OCI-LY7 (cell line): ENCODE measurements around the gene YEATS4. TPM values are rescaled to one million over a fixed set of nuclear protein-coding genes. Genes with fewer than 3 reads are reported as not detected.

Source experiments
- BruUV-seq: library from RNA; stranded (reverse); fragments of 400-500 nt; replicated peaks from 2 replicates; lab custom pipeline; 2021; lab: Mats Ljungman, UMichigan
- CTCF ChIA-PET: fragments of 300-600 bp; sonication (Branson Sonifier 250); formaldehyde crosslinking; loops from one replicate; lab custom pipeline; 2022; ENCODE audit warnings: antibody characterized with exemption; ENCODE audit not compliant: unreplicated experiment; lab: Charles Lee
- POLR2A ChIA-PET: fragments of 300-600 bp; sonication (Branson Sonifier 250); formaldehyde crosslinking; loops from one replicate; lab custom pipeline; 2022; ENCODE audit warnings: antibody characterized with exemption; lab: Charles Lee
- DNase-seq: peaks from one replicate; pipeline ENCODE4 v3.0.0-alpha.2; 2015; ENCODE audit warnings: low spot score
- H2AFZ ChIP-seq: fragments of 200-600 bp; sonication (generic), shearing (Covaris generic); 2 replicates; pipeline ENCODE4 v1.6.1; 2014; ENCODE audit warnings: mild to moderate bottlenecking, antibody characterized with exemption, low read length, moderate library complexity
- H3K27ac ChIP-seq: fragments of 200-600 bp; sonication (generic); 2 replicates; pipeline ENCODE4 v1.5.1; 2014; ENCODE audit warnings: mixed run types, low read depth, mild to moderate bottlenecking, moderate library complexity, low read length, inconsistent platforms; ENCODE audit not compliant: poor library complexity, severe bottlenecking
- H3K36me3 ChIP-seq: fragments of 200-600 bp; sonication (generic); 2 replicates; pipeline ENCODE4 v1.6.1; 2014; ENCODE audit warnings: mild to moderate bottlenecking, antibody characterized with exemption, low read length, moderate library complexity, mixed read lengths; ENCODE audit not compliant: insufficient read depth
- H3K4me1 ChIP-seq: fragments of 200-600 bp; sonication (generic); 2 replicates; pipeline ENCODE4 v1.5.1; 2014; ENCODE audit warnings: mild to moderate bottlenecking, low read length; ENCODE audit not compliant: insufficient read depth, poor library complexity, severe bottlenecking
- H3K4me2 ChIP-seq: fragments of 200-600 bp; sonication (generic); 2 replicates; pipeline ENCODE4 v1.6.1; 2014; ENCODE audit warnings: mild to moderate bottlenecking, low read length
- H3K4me3 ChIP-seq: fragments of 200-600 bp; sonication (generic); 2 replicates; pipeline ENCODE4 v1.5.1; 2014; ENCODE audit warnings: mild to moderate bottlenecking, low read depth, low read length; ENCODE audit not compliant: poor library complexity, severe bottlenecking
- H3K79me2 ChIP-seq: fragments of 200-600 bp; sonication (generic); 2 replicates; pipeline ENCODE4 v1.6.1; 2016; ENCODE audit warnings: low read depth, mild to moderate bottlenecking, low read length, moderate library complexity, mixed read lengths; ENCODE audit not compliant: insufficient read depth
- H3K9me2 ChIP-seq: fragments of 200-600 bp; sonication (generic); 2 replicates; pipeline ENCODE4 v1.6.1; 2016; ENCODE audit warnings: mild to moderate bottlenecking, low read length, mixed read lengths; ENCODE audit not compliant: insufficient read depth
- H3K9me3 ChIP-seq: fragments of 200-600 bp; sonication (generic); 2 replicates; pipeline ENCODE4 v1.6.1; 2014; ENCODE audit warnings: mild to moderate bottlenecking, mixed run types, low read length, mixed read lengths
- H4K20me1 ChIP-seq: fragments of 200-600 bp; sonication (generic); 2 replicates; pipeline ENCODE4 v1.6.1; 2014; ENCODE audit warnings: mild to moderate bottlenecking, antibody characterized with exemption, low read length, moderate library complexity, mixed read lengths; ENCODE audit not compliant: insufficient read depth
- CTCF ChIP-seq: fragments of 200-600 bp; sonication (generic); conservative IDR thresholded peaks from 2 replicates; pipeline ENCODE4 v1.5.1; 2014; ENCODE audit warnings: mild to moderate bottlenecking, antibody characterized with exemption, low read length, moderate library complexity, mixed read lengths
- EZH2phosphoT487 ChIP-seq: fragments of 200-600 bp; sonication (generic); IDR thresholded peaks from 2 replicates; pipeline ENCODE4 v1.6.1; 2018; ENCODE audit warnings: low read depth, borderline replicate concordance, mild to moderate bottlenecking, mixed run types, antibody characterized with exemption, low read length, moderate library complexity, mixed read lengths
- intact Hi-C: fragments of 100-400 bp; cut with micrococcal nuclease; formaldehyde crosslinking; loops from one replicate; pipeline ENCODE4 v1.10.0; 2022; ENCODE audit not compliant: unreplicated experiment
- total RNA-seq, 2 experiments: library from RNA; depleted of rRNA in 1 of 2; stranded (reverse); fragments of >200 nt in 1 of 2; shearing (Covaris generic) in 1 of 2; gene quantifications; 2 replicates each; pipeline ENCODE4 v1.2.3, GENCODE V29; 2014 to 2022

The YEATS4 gene
- total RNA-seq, 2 experiments from 2014 or later: 80.4 to 122 TPM

DNA sequence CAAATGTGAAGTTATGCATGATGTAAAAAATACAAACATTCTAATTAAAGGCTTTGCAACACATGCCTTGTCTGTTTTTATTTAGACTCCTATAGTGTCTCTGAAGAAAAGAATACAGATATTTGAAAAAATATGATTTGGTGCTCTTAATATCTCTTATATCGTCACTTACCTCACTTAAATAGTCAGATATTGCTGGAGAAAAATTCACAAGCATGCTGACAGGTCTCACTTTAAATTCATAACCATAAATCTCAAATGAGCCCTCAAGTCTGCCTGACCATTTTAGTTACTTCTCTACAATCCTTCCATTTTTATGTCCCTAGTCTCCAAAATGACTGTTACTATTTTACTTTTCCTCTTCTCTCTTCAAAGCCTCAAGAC lies 5.4 kb upstream of the YEATS4 start:
- no peak overlapping the region for H3K27ac ChIP-seq
- H3K4me1 ChIP-seq: peaks cover 10% of the 10 kb centered on the region
- no peaks in the 10 kb centered on the region for H4K20me1 ChIP-seq
- H3K4me3 ChIP-seq: no peak overlapping the region
- H3K4me2 ChIP-seq: no peak overlapping the region
- TF ChIP-seq EZH2phosphoT487 (no peak), CTCF (no peak)
- no peaks in the 10 kb centered on the region for H3K36me3 ChIP-seq
- BruUV-seq: no TSS peak
- no peak overlapping the region for H2AFZ ChIP-seq
- H3K79me2 ChIP-seq: no peaks in the 10 kb centered on the region
- POLR2A ChIA-PET: interaction anchor here (1.0 kb wide), 1 partner anchor 11 kb away, joined by 4 read pairs; no protein-coding TSS in a partner anchor
- intact Hi-C loops: no loop called here
- DNase-seq: no peak
- H3K9me2 ChIP-seq: no peaks in the 10 kb centered on the region
- no peaks in the 10 kb centered on the region for H3K9me3 ChIP-seq
- CTCF ChIA-PET: no interaction called here

GRCh38 chr12:69354556-69355187 lies 4.9 kb upstream of the YEATS4 start:
- Histone ChIP-seq H3K9me2 (no peaks in the 10 kb centered on the region), H2AFZ (no peak overlapping the region), H3K9me3 (no peaks in the 10 kb centered on the region), H3K4me1 (peaks cover 13% of the 10 kb centered on the region), H3K4me3 (no peak overlapping the region), H3K4me2 (no peak overlapping the region), H3K27ac (no peak overlapping the region), H3K36me3 (no peaks in the 10 kb centered on the region), H3K79me2 (no peaks in the 10 kb centered on the region), H4K20me1 (no peaks in the 10 kb centered on the region)
- DNase-seq: no peak
- BruUV-seq: no TSS peak
- POLR2A ChIA-PET: interaction anchor here (0.6 to 1.0 kb wide), 2 partner anchors 12 to 74 kb away, joined by 3 to 4 read pairs; no protein-coding TSS in a partner anchor
- CTCF ChIA-PET: no interaction called here
- no peak for TF ChIP-seq EZH2phosphoT487
- no peak for TF ChIP-seq CTCF
- intact Hi-C loops: loop anchor here (5.0 kb wide), 1 partner anchor 283 kb away; no protein-coding TSS in a partner anchor

DNA sequence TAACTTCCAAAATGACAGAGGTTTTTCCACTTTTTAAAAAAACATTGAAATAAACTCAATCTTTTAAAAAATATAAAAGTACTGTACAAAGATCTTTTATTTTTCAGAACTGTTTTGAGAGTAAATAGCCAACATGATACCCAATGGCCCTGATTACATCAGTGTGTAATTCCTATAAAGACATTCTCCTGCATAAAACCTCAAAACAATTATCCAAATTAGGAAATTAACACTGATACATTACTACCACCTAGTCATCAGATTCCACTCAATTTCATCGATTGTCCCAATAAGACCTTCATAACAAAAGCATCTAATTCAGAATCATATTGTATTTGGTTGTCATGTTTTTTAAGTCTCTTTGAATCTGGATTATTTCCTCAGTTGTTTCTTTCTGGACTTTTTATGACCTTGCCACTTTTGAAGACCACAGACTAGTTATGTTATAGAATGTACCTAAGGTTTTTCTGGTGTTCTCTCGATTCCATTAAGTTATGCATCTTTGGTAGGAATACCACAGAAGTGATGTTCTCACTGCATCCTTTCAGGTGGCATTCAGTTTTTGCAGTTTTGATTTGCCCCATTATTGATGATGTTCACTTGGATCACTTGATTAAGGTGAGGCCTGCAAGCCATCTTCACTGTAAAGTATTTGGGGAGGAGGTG lies 4.0 kb upstream of the YEATS4 start:
- Histone ChIP-seq H3K27ac (no peak overlapping the region), H3K9me3 (no peaks in the 10 kb centered on the region), H3K4me3 (no peak overlapping the region), H2AFZ (no peak overlapping the region), H3K4me1 (peaks cover 13% of the 10 kb centered on the region), H4K20me1 (no peaks in the 10 kb centered on the region), H3K4me2 (no peak overlapping the region), H3K9me2 (no peaks in the 10 kb centered on the region), H3K36me3 (no peaks in the 10 kb centered on the region), H3K79me2 (peaks cover 7% of the 10 kb centered on the region)
- TF ChIP-seq EZH2phosphoT487: no peak
- TF ChIP-seq CTCF: no peak
- CTCF ChIA-PET: no interaction called here
- intact Hi-C loops: loop anchor here (2.0 to 5.0 kb wide), 2 partner anchors 65 to 282 kb away; no protein-coding TSS in a partner anchor
- no peak for DNase-seq
- POLR2A ChIA-PET: no interaction called here
- no TSS peak for BruUV-seq
